Nephron (organoid): ENCODE results near the gene PLEKHA3.
A peak's percentile ranks its signal among the peaks of the same experiment; 100 is the strongest.

Experiments
- H3K27ac Mint-ChIP-seq, 3 experiments: 2 replicates each; pipeline ENCODE4 v1.8.0; 2020; ENCODE audit warnings: mixed read lengths in 3 of 3, mild to moderate bottlenecking in 2 of 3, moderate library complexity in 1 of 3
- H3K27me3 Mint-ChIP-seq: 2 replicates; pipeline ENCODE4 v1.8.0; 2021; ENCODE audit warnings: low read depth, mild to moderate bottlenecking, moderate library complexity, mixed read lengths
- H3K36me3 Mint-ChIP-seq: 2 replicates; pipeline ENCODE4 v1.8.0; 2020; ENCODE audit warnings: low read depth, mixed read lengths
- H3K4me1 Mint-ChIP-seq: 2 replicates; pipeline ENCODE4 v1.8.0; 2020; ENCODE audit warnings: mixed read lengths
- H3K4me3 Mint-ChIP-seq, 3 experiments: 2 replicates each; pipeline ENCODE4 v1.8.0; 2020; ENCODE audit warnings: mild to moderate bottlenecking in 3 of 3, mixed read lengths in 3 of 3, moderate library complexity in 2 of 3
- H3K9me3 Mint-ChIP-seq: 2 replicates; pipeline ENCODE4 v1.8.0; 2020; ENCODE audit warnings: mixed read lengths
- TF ChIP-seq, protein P1 (sequence below), 3 experiments: fragments of 200-600 bp; sonication (generic); IDR thresholded peaks; one replicate each; pipeline ENCODE4 v1.5.0; 2021; ENCODE audit warnings: antibody characterized with exemption in 3 of 3; ENCODE audit not compliant: unreplicated experiment in 3 of 3

Gene PLEKHA3

DNA sequence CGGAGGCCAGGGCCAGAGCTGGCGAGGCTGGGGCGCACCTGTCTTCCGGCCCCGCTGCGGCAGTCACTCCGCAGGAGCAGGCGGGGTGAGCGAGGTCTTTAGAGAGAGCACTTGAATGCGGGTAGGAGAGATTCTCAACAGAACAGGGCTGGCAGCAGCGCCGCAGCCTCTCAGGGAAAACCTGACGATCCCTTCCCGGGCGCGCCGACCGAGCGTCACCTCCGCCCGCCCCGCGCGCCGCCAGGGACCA is 29.8 kb upstream of the PLEKHA3 start:
- Mint-ChIP-seq H3K4me3 (peak overlapping the region; percentile 84 to 92 (median 92)), H3K27ac (peak overlapping the region; percentile 86 to 95 (median 88)), H3K9me3 (no peaks in the 10 kb centered on the region), H3K27me3 (no peaks in the 10 kb centered on the region), H3K4me1 (peaks cover 36% of the 10 kb centered on the region), H3K36me3 (peaks cover 33% of the 10 kb centered on the region)
- TF ChIP-seq, protein P1, sequence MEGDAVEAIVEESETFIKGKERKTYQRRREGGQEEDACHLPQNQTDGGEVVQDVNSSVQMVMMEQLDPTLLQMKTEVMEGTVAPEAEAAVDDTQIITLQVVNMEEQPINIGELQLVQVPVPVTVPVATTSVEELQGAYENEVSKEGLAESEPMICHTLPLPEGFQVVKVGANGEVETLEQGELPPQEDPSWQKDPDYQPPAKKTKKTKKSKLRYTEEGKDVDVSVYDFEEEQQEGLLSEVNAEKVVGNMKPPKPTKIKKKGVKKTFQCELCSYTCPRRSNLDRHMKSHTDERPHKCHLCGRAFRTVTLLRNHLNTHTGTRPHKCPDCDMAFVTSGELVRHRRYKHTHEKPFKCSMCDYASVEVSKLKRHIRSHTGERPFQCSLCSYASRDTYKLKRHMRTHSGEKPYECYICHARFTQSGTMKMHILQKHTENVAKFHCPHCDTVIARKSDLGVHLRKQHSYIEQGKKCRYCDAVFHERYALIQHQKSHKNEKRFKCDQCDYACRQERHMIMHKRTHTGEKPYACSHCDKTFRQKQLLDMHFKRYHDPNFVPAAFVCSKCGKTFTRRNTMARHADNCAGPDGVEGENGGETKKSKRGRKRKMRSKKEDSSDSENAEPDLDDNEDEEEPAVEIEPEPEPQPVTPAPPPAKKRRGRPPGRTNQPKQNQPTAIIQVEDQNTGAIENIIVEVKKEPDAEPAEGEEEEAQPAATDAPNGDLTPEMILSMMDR (IDR thresholded peaks at IDR 0.05; ENCODE audit: unreplicated experiment in 3 of 3), result no peak

GRCh38 chr2:178450774-178451525 is 29.3 kb upstream of the PLEKHA3 start, which contains the start of the genes PJVK and PRKRA:
Gene PJVK, plus strand, starts transcription at chr2:178451378. Its CDS starts 2,032 bp downstream, at chr2:178453410.
Gene PRKRA, minus strand, starts transcription at chr2:178451175. Its CDS starts 145 bp downstream, at chr2:178451030.
- TF ChIP-seq, protein P1 (IDR thresholded peaks at IDR 0.05; ENCODE audit: unreplicated experiment in 3 of 3), result no peak
- Mint-ChIP-seq H3K27me3 (no peaks in the 10 kb centered on the region), H3K4me1 (peaks cover 36% of the 10 kb centered on the region), H3K36me3 (peaks cover 30% of the 10 kb centered on the region), H3K4me3 (peak within 1 kb of the TSS; percentile 85 to 94 (median 92)), H3K9me3 (no peaks in the 10 kb centered on the region), H3K27ac (peak within 1 kb of the TSS; percentile 99 to 100 (median 100))

DNA sequence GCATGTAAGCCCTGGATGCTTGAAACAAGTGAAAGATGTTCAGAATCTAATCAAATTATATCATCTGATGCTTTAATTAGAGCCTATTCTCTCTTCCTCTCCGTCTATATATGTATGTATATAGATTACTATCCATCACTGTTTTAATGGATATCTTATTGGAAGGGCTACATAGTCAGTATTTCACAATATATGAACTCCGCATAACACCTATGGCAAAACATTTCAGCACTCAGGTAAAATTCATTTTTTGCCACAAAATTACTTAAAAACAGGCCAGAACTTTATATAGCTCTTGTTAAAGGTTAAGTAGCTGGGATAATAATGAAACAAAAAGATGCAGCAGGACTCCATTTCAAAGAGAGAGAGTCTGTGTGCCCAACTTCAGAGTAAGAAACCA is 27.9 kb upstream of the PLEKHA3 start:
- peak overlapping the region; percentile 99 to 100 (median 100) for H3K27ac Mint-ChIP-seq
- peak overlapping the region; percentile 55 to 72 (median 72) for H3K4me3 Mint-ChIP-seq
- H3K9me3 Mint-ChIP-seq, result no peaks in the 10 kb centered on the region
- H3K4me1 Mint-ChIP-seq, result peaks cover 36% of the 10 kb centered on the region
- TF ChIP-seq, protein P1 (IDR thresholded peaks at IDR 0.05; ENCODE audit: unreplicated experiment in 3 of 3), result no peak
- no peaks in the 10 kb centered on the region for H3K27me3 Mint-ChIP-seq
- peaks cover 19% of the 10 kb centered on the region for H3K36me3 Mint-ChIP-seq

DNA sequence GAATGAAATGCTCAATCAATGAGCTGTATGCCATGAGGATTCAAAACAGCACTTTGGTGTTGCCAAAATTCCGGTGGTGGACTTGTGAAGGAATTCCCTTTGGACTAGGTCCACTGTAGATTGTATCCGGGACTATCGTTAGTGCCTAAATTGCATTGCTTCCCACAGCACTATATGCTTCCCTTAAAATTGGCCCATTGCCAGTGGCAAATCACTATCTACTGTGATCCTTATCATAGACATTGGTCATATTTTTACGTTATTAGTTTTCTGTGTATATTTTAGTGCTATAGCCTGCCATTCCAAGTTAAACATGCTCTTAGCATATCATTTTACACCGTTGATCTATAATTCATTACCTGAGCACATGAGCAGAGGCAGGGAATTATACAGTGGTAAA is 27.4 kb upstream of the PLEKHA3 start:
- Mint-ChIP-seq H3K4me1 (peaks cover 34% of the 10 kb centered on the region), H3K36me3 (peaks cover 15% of the 10 kb centered on the region), H3K4me3 (peak overlapping the region in 2 of 3 experiments; percentile 28 to 51), H3K9me3 (no peaks in the 10 kb centered on the region), H3K27ac (peak overlapping the region; percentile 73 to 100 (median 77)), H3K27me3 (no peaks in the 10 kb centered on the region)
- TF ChIP-seq, protein P1 (IDR thresholded peaks at IDR 0.05; ENCODE audit: unreplicated experiment in 3 of 3), result no peak

- Mint-ChIP-seq H3K27me3 (no peaks in the 10 kb centered on the region), H3K27ac (no peak overlapping the region)
These were observed 24.3 kb upstream of the PLEKHA3 start for GRCh38 chr2:178455947-178456346.

More at GRCh38 chr2:178455947-178456346, 24.3 kb upstream of the PLEKHA3 start:
- Mint-ChIP-seq H3K36me3 (no peaks in the 10 kb centered on the region), H3K4me1 (peaks cover 13% of the 10 kb centered on the region), H3K9me3 (no peaks in the 10 kb centered on the region), H3K4me3 (no peak overlapping the region)
- TF ChIP-seq, protein P1 (IDR thresholded peaks at IDR 0.05; ENCODE audit: unreplicated experiment in 3 of 3), result no peak
